KMS-11 (cell line): ENCODE data around the gene CEP152.
A peak's percentile ranks its signal among the peaks of the same experiment; 100 is the strongest.

Experiments
- H2AFZ ChIP-seq: fragments of 200-600 bp; sonication (generic); 2 replicates; pipeline ENCODE4 v1.6.1; 2016; ENCODE audit warnings: antibody characterized with exemption, mixed run types, low read depth
- H3K27ac ChIP-seq: fragments of 200-600 bp; sonication (generic); 2 replicates; pipeline ENCODE4 v1.6.1; 2016; ENCODE audit warnings: mild to moderate bottlenecking, mixed run types
- H3K27me3 ChIP-seq: fragments of 200-600 bp; sonication (generic); 2 replicates; pipeline ENCODE4 v1.6.1; 2017; ENCODE audit warnings: mild to moderate bottlenecking, low read depth, mixed run types, moderate library complexity; ENCODE audit not compliant: insufficient read depth
- H3K36me3 ChIP-seq: fragments of 200-600 bp; sonication (generic); 2 replicates; pipeline ENCODE4 v1.6.1; 2017; ENCODE audit warnings: mild to moderate bottlenecking, mixed run types; ENCODE audit not compliant: insufficient read depth
- H3K4me1 ChIP-seq: fragments of 200-600 bp; sonication (generic); 2 replicates; pipeline ENCODE4 v1.6.1; 2016; ENCODE audit warnings: mild to moderate bottlenecking, low read depth, mixed run types; ENCODE audit not compliant: poor library complexity, severe bottlenecking
- H3K4me2 ChIP-seq: fragments of 200-600 bp; sonication (generic); 2 replicates; pipeline ENCODE4 v1.7.0; 2016; ENCODE audit warnings: mild to moderate bottlenecking, mixed run types
- H3K4me3 ChIP-seq: fragments of 200-600 bp; sonication (generic); IDR thresholded peaks from 2 replicates; pipeline ENCODE4 v1.6.1; 2017; ENCODE audit warnings: low read depth, low read length, mixed read lengths; ENCODE audit not compliant: insufficient read depth
- H3K79me2 ChIP-seq: fragments of 200-600 bp; sonication (generic); 2 replicates; pipeline ENCODE4 v1.6.1; 2016; ENCODE audit warnings: low read depth, mixed run types; ENCODE audit not compliant: insufficient read depth
- H3K9ac ChIP-seq: fragments of 200-600 bp; sonication (generic); 2 replicates; pipeline ENCODE4 v1.6.1; 2016; ENCODE audit warnings: mild to moderate bottlenecking, mixed run types
- H4K20me1 ChIP-seq: fragments of 200-600 bp; sonication (generic); 2 replicates; pipeline ENCODE4 v1.6.1; 2016; ENCODE audit warnings: mild to moderate bottlenecking, mixed run types; ENCODE audit not compliant: insufficient read depth
- CTCF ChIP-seq: fragments of 200-600 bp; sonication (generic); conservative IDR thresholded peaks from 2 replicates; pipeline ENCODE4 v1.6.1; 2017; ENCODE audit warnings: low read depth, mild to moderate bottlenecking, antibody characterized with exemption, low read length, moderate library complexity, mixed read lengths

The CEP152 gene

GRCh38 chr15:48802257-48802656, 8.6 kb downstream of the CEP152 start:
- peaks cover 54% of the 10 kb centered on the region for H3K79me2 ChIP-seq
- peaks cover 39% of the 10 kb centered on the region for H3K4me1 ChIP-seq
- no peak overlapping the region for H3K4me3 ChIP-seq
- no peak for TF ChIP-seq CTCF
- no peaks in the 10 kb centered on the region for H3K36me3 ChIP-seq
- no peak overlapping the region; the same call in 1 of the 2 replicates for H3K27ac ChIP-seq
- peaks cover 5% of the 10 kb centered on the region; the same call in 1 of the 2 replicates for H4K20me1 ChIP-seq
- no peak overlapping the region for H2AFZ ChIP-seq
- H3K9ac ChIP-seq: no peak overlapping the region
- peak overlapping the region; percentile 13 for H3K4me2 ChIP-seq
- H3K27me3 ChIP-seq: no peaks in the 10 kb centered on the region

DNA sequence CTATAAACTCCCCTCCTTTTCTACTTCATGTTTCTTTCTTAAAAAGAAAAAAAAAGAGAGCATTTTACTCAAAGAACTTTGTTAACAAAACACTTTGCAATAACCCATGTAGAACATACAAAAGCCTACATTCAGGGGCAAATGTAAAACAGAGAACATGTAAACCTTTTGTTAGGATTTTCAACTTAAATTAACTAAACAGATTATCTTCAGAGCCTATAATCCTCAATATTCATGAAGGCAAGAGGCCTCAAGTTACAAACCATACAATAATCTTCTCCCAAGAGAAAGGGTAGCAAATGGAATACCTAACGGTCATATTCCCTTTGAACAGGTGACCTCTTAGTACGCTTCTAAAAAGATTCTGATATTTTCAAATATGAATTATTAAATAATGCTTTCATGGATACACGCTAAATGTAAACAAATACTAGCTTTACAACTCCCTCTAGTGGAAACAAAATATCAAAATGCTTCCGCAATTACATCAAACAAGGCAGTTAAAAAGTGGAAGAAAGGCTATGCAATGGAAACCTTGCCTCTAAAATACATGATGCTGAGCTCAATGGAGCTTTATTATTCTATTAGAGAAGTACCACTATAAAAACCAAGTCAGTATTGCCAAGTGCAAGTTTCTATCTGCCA, 9.9 kb downstream of the CEP152 start:
- Histone ChIP-seq H2AFZ (no peak overlapping the region), H3K27ac (no peak overlapping the region), H3K9ac (no peak overlapping the region), H3K4me3 (no peak overlapping the region), H3K4me1 (peaks cover 39% of the 10 kb centered on the region), H3K4me2 (no peak overlapping the region), H3K36me3 (no peaks in the 10 kb centered on the region; the same call in 1 of the 2 replicates), H3K27me3 (no peaks in the 10 kb centered on the region), H3K79me2 (peaks cover 45% of the 10 kb centered on the region), H4K20me1 (peaks cover 5% of the 10 kb centered on the region; the same call in 1 of the 2 replicates)
- TF ChIP-seq CTCF: 0 out of 2 replicates have a peak, but pooled peaks have one; percentile 36

DNA sequence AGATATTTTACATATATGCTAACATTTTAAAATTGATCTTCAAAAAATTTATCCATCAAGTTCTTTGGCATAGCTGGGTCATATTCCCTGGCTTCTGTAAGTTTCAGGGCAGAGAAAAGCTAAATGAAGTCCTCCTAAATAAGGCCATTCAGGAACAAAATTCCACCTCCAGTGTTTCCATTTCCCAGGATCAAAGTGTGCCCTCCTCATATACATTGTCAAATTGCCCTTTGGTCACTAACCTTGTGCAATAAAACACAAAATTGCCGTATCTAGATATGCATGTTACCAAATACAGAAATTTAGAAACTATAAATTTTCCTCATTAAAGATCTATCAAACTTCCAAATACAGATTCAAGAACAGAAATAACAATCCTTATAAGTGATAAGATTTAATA, 10.6 kb downstream of the CEP152 start:
- Histone ChIP-seq H4K20me1 (peaks cover 5% of the 10 kb centered on the region; the same call in 1 of the 2 replicates), H3K27me3 (no peaks in the 10 kb centered on the region), H3K4me1 (peaks cover 43% of the 10 kb centered on the region), H3K4me2 (no peak overlapping the region), H3K79me2 (peaks cover 45% of the 10 kb centered on the region), H3K4me3 (no peak overlapping the region), H3K36me3 (no peaks in the 10 kb centered on the region; the same call in 1 of the 2 replicates), H2AFZ (no peak overlapping the region), H3K9ac (no peak overlapping the region), H3K27ac (no peak overlapping the region)
- TF ChIP-seq CTCF: no peak

DNA sequence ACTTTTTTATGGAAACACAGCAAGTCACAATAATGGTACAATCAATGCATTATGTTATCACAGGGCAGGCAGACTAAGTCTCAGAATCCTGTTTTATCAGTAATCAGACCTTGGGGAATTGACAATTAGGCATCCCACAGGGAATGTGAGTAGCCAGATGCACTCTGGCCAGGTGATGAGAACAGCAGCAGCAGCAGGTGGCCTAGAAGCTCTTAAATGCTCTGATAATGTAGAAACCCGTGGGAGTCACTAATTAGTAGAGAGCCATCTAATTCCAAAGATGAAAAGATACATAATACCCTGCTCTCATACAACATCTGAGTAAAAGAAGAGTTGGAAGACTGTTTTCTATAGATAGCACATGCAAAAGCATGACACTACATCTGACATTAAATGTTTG, 12.6 kb downstream of the CEP152 start:
- no peak overlapping the region for H3K4me3 ChIP-seq
- H3K79me2 ChIP-seq: peaks cover 28% of the 10 kb centered on the region

More for the DNA sequence above, 12.6 kb downstream of the CEP152 start:
- Histone ChIP-seq H3K4me2 (no peak overlapping the region), H3K27me3 (no peaks in the 10 kb centered on the region), H3K4me1 (peaks cover 40% of the 10 kb centered on the region), H3K36me3 (no peaks in the 10 kb centered on the region; the same call in 1 of the 2 replicates), H4K20me1 (peaks cover 5% of the 10 kb centered on the region; the same call in 1 of the 2 replicates), H3K9ac (no peak overlapping the region), H2AFZ (no peak overlapping the region), H3K27ac (no peak overlapping the region)
- no peak for TF ChIP-seq CTCF
